Measurements from ENCODE around the gene NTN1. TPM values are rescaled to one million over a fixed set of nuclear protein-coding genes. Genes with fewer than 3 reads are reported as not detected.

The NTN1 gene
- total RNA-seq, 2 experiments from 2014 or later, result not detected

DNA sequence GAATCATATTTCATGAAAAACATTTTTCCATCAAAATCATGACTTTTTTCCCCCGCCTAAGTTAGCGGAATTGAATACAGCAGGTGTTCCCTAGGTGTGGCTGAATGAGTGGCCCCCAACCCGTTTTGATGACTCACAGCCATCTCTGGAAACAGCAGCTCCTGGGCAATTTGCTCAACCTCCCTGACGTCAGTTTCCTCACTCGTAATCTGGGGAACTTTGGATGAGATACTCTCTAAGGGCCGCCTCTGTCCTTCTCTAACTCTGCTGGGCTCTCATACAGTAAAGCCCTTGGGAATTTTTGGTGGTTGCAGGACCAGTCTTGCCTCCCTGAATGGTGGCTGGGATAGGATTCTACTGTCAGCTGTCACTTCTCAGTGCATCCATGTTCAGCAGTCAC is 11.6 kb upstream of the NTN1 start:
- no peaks in the 10 kb centered on the region for H3K9me3 ChIP-seq (ENCODE audit: low read length)
- intact Hi-C loops (cut with micrococcal nuclease; ENCODE audit: unreplicated experiment), result no loop called here
- no peaks in the 10 kb centered on the region for H3K9me2 ChIP-seq (ENCODE audit: insufficient read depth, low read length)
- no peaks in the 10 kb centered on the region for H3K4me1 ChIP-seq (ENCODE audit: insufficient read depth, low read length, poor library complexity, severe bottlenecking)
- H2AFZ ChIP-seq (ENCODE audit: low read length), result no peak overlapping the region
- H3K27ac ChIP-seq (ENCODE audit: low read depth, low read length, poor library complexity, severe bottlenecking), result no peak overlapping the region
- no TSS peak for BruUV-seq (replicated peaks)
- H3K4me2 ChIP-seq (ENCODE audit: low read length), result no peak overlapping the region
- no peaks in the 10 kb centered on the region for H3K36me3 ChIP-seq (ENCODE audit: insufficient read depth, low read length)
- POLR2A ChIA-PET, result no interaction called here
- no peak overlapping the region for H3K4me3 ChIP-seq (ENCODE audit: low read depth, low read length, poor library complexity, severe bottlenecking)
- no peaks in the 10 kb centered on the region for H3K79me2 ChIP-seq (ENCODE audit: insufficient read depth, low read depth, low read length)
- CTCF ChIA-PET (ENCODE audit: unreplicated experiment), result no interaction called here
- no peaks in the 10 kb centered on the region for H4K20me1 ChIP-seq (ENCODE audit: insufficient read depth, low read length)
- TF ChIP-seq, protein P1, sequence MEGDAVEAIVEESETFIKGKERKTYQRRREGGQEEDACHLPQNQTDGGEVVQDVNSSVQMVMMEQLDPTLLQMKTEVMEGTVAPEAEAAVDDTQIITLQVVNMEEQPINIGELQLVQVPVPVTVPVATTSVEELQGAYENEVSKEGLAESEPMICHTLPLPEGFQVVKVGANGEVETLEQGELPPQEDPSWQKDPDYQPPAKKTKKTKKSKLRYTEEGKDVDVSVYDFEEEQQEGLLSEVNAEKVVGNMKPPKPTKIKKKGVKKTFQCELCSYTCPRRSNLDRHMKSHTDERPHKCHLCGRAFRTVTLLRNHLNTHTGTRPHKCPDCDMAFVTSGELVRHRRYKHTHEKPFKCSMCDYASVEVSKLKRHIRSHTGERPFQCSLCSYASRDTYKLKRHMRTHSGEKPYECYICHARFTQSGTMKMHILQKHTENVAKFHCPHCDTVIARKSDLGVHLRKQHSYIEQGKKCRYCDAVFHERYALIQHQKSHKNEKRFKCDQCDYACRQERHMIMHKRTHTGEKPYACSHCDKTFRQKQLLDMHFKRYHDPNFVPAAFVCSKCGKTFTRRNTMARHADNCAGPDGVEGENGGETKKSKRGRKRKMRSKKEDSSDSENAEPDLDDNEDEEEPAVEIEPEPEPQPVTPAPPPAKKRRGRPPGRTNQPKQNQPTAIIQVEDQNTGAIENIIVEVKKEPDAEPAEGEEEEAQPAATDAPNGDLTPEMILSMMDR (conservative IDR thresholded peaks at IDR 0.05; ENCODE audit: low read length), result no peak
- no peak for TF ChIP-seq EZH2phosphoT487 (IDR thresholded peaks at IDR 0.05; ENCODE audit: borderline replicate concordance, low read depth, low read length)
- no peak for DNase-seq (ENCODE audit: low spot score)

DNA sequence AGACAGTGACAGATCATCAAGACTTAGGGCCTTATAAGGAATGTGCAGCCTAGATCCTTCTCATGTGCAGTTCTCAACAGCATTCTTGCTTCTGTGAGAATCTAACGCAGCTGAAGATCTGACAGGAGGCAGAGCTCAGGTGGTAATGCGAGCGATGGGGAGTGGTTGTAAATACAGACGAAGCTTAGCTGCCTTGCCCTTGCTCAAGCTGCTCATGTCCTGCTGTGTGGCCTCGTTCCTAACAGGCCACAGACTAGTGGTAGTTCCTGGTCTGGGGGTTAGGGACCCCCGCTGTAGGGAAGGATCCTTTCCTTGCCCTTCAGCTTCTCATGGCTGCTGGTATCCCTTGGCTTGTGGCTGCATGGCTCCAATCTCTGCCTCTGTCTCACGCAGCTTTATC is 10.3 kb upstream of the NTN1 start:
- no TSS peak for BruUV-seq (replicated peaks)
- no peak for DNase-seq (ENCODE audit: low spot score)
- POLR2A ChIA-PET, result no interaction called here
- Histone ChIP-seq H3K36me3 (ENCODE audit: insufficient read depth, low read length) (no peaks in the 10 kb centered on the region), H3K79me2 (ENCODE audit: insufficient read depth, low read depth, low read length) (no peaks in the 10 kb centered on the region), H3K27ac (ENCODE audit: low read depth, low read length, poor library complexity, severe bottlenecking) (no peak overlapping the region), H3K9me3 (ENCODE audit: low read length) (no peaks in the 10 kb centered on the region), H3K4me2 (ENCODE audit: low read length) (no peak overlapping the region), H3K4me3 (ENCODE audit: low read depth, low read length, poor library complexity, severe bottlenecking) (no peak overlapping the region), H4K20me1 (ENCODE audit: insufficient read depth, low read length) (no peaks in the 10 kb centered on the region), H3K9me2 (ENCODE audit: insufficient read depth, low read length) (no peaks in the 10 kb centered on the region), H3K4me1 (ENCODE audit: insufficient read depth, low read length, poor library complexity, severe bottlenecking) (no peaks in the 10 kb centered on the region), H2AFZ (ENCODE audit: low read length) (no peak overlapping the region)
- intact Hi-C loops (cut with micrococcal nuclease; ENCODE audit: unreplicated experiment), result no loop called here
- CTCF ChIA-PET (ENCODE audit: unreplicated experiment), result no interaction called here
- TF ChIP-seq, protein P1 (conservative IDR thresholded peaks at IDR 0.05; ENCODE audit: low read length), result no peak
- TF ChIP-seq EZH2phosphoT487 (IDR thresholded peaks at IDR 0.05; ENCODE audit: borderline replicate concordance, low read depth, low read length), result no peak

DNA sequence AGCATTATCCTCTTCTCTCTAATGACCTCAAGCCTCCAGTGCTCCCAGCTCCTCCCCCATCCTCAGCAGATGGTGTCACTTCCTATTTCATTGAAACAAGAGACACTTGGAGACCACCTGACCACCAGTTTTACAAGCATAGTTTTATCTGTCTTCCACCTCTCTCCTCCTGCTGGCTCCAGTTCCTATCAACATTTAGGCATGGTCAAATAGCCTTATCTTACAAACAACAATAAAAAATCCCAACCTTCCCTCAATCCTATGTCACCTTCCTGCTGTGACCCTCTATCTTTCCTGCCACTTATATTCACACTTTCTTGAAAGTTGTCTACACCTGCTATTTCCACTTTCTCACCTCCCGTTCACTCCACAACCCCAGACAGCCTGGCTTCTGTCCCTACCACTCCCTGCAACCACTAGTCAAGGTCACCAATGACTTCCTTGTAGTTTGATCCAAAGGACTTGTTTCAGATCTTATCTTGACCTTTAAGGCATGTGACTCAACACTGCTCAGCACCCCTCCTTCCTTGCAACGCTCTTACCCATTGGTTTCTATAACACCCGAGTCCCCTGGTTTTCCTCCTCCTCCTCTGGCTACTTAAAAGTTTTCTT is 4.3 kb upstream of the NTN1 start:
- BruUV-seq (replicated peaks), result no TSS peak
- no peak overlapping the region for H2AFZ ChIP-seq (ENCODE audit: low read length)
- H3K36me3 ChIP-seq (ENCODE audit: insufficient read depth, low read length), result no peaks in the 10 kb centered on the region
- TF ChIP-seq, protein P1 (conservative IDR thresholded peaks at IDR 0.05; ENCODE audit: low read length), result no peak
- POLR2A ChIA-PET, result no interaction called here
- intact Hi-C loops (cut with micrococcal nuclease; ENCODE audit: unreplicated experiment), result no loop called here
- no peak for DNase-seq (ENCODE audit: low spot score)
- no peaks in the 10 kb centered on the region for H3K79me2 ChIP-seq (ENCODE audit: insufficient read depth, low read depth, low read length)
- H3K9me3 ChIP-seq (ENCODE audit: low read length), result no peaks in the 10 kb centered on the region
- H3K4me2 ChIP-seq (ENCODE audit: low read length), result no peak overlapping the region
- H4K20me1 ChIP-seq (ENCODE audit: insufficient read depth, low read length), result no peaks in the 10 kb centered on the region
- no peak overlapping the region for H3K27ac ChIP-seq (ENCODE audit: low read depth, low read length, poor library complexity, severe bottlenecking)
- no peak overlapping the region for H3K4me3 ChIP-seq (ENCODE audit: low read depth, low read length, poor library complexity, severe bottlenecking)
- H3K4me1 ChIP-seq (ENCODE audit: insufficient read depth, low read length, poor library complexity, severe bottlenecking), result no peaks in the 10 kb centered on the region
- H3K9me2 ChIP-seq (ENCODE audit: insufficient read depth, low read length), result no peaks in the 10 kb centered on the region
- CTCF ChIA-PET (ENCODE audit: unreplicated experiment), result no interaction called here

All from OCI-LY7 (cell line).